ENCODE data around the gene NRCAM. TPM values are rescaled to one million over a fixed set of nuclear protein-coding genes. Genes with fewer than 3 reads are reported as not detected.
A peak's percentile ranks its signal among the peaks of the same experiment; 100 is the strongest.

The NRCAM gene
- total and polyA plus RNA-seq, 2 of the 13 experiments (the other 11 are each of a cell fraction or from before 2014, with no cell fraction given) = 0.31 to 0.33 TPM

DNA sequence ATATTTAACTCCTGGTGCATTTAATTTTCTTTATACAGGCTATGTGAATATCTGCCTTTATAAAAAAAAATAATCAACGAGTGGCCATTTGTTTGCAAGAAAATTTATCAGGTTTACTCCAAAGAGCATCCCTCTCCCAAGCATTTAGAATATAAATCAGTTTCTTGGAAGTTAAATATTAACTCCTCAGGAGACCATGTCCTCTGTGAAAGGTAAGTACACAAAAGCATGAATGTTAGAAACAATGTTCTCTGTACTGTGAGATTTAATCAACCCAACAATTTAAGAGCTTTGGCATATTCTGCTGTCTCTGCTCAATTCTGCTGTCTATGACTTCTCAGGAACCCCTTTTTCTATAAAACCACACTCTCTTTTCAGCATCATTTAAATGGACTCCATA is 206.8 kb downstream of the NRCAM start:
- no peaks in the 10 kb centered on the region for H3K79me2 ChIP-seq (ENCODE audit: insufficient read depth, low read length)
- in situ Hi-C loops (cut with HindIII; ENCODE audit: extremely low pct_ligation_motif_present, low pct_unique_long_range_greater_than_20kb) = no loop called here
- ChIA-PET POLR2A (no interaction called here), CTCF (ENCODE audit: low intra/inter-chr PET ratio, low total read pairs) (no interaction called here)
- H3K27me3 ChIP-seq (ENCODE audit: control insufficient read depth in 1 of 2, insufficient read depth in 2 of 2, low read length in 2 of 2) = no peaks in the 10 kb centered on the region
- no peaks in the 10 kb centered on the region for H3K36me3 ChIP-seq (replicated peaks in 1 of 2; ENCODE audit: control insufficient read depth in 1 of 2, insufficient read depth in 2 of 2, low read length in 2 of 2)
- DNase-seq (ENCODE audit: low spot score) (peak; percentile 46), ATAC-seq (peak; percentile 72), FAIRE-seq (peak; percentile 34)
- no peak overlapping the region for H3K4me2 ChIP-seq (ENCODE audit: low read depth, low read length)
- no peak overlapping the region for H3K27ac ChIP-seq (ENCODE audit: extremely low read length, insufficient read depth, low read length)
- intact Hi-C loops (cut with micrococcal nuclease; ENCODE audit: unreplicated experiment) = loop anchor here (5.0 to 10.0 kb wide), 2 partner anchors 108 to 215 kb away; no protein-coding TSS in a partner anchor
- no peak overlapping the region for H2AFZ ChIP-seq (ENCODE audit: low read length)
- H3K9ac ChIP-seq (ENCODE audit: insufficient read depth, low read depth, low read length) = no peak overlapping the region
- no peaks in the 10 kb centered on the region for H3K9me3 ChIP-seq (ENCODE audit: low read length)
- H4K20me1 ChIP-seq (ENCODE audit: insufficient read depth, low read length) = no peaks in the 10 kb centered on the region
- TF ChIP-seq, protein P1, sequence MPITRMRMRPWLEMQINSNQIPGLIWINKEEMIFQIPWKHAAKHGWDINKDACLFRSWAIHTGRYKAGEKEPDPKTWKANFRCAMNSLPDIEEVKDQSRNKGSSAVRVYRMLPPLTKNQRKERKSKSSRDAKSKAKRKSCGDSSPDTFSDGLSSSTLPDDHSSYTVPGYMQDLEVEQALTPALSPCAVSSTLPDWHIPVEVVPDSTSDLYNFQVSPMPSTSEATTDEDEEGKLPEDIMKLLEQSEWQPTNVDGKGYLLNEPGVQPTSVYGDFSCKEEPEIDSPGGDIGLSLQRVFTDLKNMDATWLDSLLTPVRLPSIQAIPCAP (CRISPR knock-in tag; IDR thresholded peaks at IDR 0.05; ENCODE audit: low read depth) = no peak
- TF ChIP-seq, protein P2, sequence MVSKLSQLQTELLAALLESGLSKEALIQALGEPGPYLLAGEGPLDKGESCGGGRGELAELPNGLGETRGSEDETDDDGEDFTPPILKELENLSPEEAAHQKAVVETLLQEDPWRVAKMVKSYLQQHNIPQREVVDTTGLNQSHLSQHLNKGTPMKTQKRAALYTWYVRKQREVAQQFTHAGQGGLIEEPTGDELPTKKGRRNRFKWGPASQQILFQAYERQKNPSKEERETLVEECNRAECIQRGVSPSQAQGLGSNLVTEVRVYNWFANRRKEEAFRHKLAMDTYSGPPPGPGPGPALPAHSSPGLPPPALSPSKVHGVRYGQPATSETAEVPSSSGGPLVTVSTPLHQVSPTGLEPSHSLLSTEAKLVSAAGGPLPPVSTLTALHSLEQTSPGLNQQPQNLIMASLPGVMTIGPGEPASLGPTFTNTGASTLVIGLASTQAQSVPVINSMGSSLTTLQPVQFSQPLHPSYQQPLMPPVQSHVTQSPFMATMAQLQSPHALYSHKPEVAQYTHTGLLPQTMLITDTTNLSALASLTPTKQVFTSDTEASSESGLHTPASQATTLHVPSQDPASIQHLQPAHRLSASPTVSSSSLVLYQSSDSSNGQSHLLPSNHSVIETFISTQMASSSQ (IDR thresholded peaks at IDR 0.05; ENCODE audit: low read depth) = peak; percentile 67; the same call in 1 of the 2 replicates
- TF ChIP-seq, protein P2 (CRISPR knock-in tag; IDR thresholded peaks at IDR 0.05; ENCODE audit: borderline replicate concordance) = no peak; the same call in 1 of the 2 replicates
- BruUV-seq (replicated peaks) = no TSS peak
- no peak overlapping the region for H3K4me3 ChIP-seq (replicated peaks in 1 of 3; ENCODE audit: insufficient read depth in 1 of 3, low read depth in 2 of 3, low read length in 3 of 3)
- WGBS (ENCODE audit: low lambda C conversion rate) = 0% methylated on average over 1 of the region's 1 CpG
- peaks cover 46% of the 10 kb centered on the region for H3K4me1 ChIP-seq (ENCODE audit: insufficient read depth, low read length)

Measured in HepG2 (cell line).